GM18511 (cell line): ENCODE data around the gene RASEF.
"Not testable (repeated sequence)": the region's sequence is repeated elsewhere in the genome, so short reads cannot be mapped to it uniquely, and the experiment has no call there.

Experiments
- ATAC-seq: cut with Tn5 transposase; IDR thresholded peaks from one replicate; pipeline ENCODE4 v1.9.1; 2021; ENCODE audit warnings: mild to moderate bottlenecking, moderate library complexity; ENCODE audit not compliant: unreplicated experiment

Gene RASEF

DNA sequence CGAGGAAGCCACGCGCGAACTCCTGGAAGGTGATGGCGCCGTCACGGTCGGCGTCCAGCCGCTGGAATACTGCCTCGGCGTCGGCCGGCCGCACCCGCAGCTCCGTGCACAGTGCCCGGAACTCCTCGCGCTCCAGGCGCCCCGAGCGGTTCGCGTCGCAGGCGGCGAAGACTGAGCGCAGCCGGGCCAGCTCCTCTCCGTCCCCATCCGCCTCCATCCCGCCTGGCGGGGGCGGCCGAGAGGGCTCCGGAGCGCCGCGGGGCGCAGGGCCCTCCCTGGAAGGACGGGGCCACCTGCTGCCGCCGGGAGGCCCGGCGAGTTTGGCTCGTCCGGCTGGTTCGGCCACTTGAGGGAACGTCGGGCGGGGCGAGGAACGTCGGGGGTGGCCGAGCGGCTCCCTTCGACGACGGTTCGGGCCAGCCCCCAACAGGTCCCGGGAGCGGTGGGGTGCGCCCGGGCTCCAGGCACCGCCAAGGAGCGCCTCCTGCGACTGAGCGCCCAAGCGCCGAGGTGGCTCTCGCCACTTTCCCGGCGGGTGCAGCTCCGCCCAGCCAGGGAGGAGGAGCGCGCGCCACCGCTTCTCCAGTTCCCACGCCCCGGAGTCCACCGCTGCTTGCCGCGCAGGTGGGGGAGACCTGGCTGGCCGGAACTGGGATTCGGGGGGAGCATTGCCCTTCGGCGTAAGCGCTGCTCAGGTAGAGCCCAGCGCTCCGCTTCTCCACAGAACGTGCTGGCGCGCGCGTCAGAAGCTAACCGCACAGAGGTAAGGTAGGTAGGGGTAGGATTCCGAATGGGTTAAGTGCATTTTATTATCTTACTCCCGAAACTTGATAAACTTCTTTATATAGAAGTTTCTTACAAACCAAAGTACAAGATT is at the start of gene RASEF:
Gene RASEF (minus strand): TSS at position 492 of the 877 bp plus-strand sequence. CDS start 275 bp downstream, at position 217.
- ATAC-seq = no peak

DNA sequence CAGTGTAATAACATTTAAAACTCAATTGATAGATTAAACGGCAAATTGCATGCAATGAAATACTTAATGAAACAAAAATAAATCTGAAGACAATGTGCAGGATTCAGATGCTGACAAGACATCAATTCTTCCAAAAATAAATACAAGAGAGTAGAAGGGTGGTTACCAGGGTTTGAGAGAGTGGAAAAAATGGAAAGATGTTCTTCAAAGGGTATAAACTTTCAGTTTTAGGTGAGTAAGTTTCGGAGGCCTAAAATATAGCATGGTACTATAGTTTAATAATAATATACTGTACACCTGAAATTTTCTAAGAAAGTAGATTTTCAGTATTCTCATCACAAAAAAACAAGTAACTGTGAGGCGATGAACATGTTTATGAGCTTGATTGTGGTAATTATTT is 48.2 kb upstream of the RASEF start:
- ATAC-seq = no peak

GRCh38 chr9:83109296-83109695 is 46.4 kb upstream of the RASEF start:
- no peak for ATAC-seq

DNA sequence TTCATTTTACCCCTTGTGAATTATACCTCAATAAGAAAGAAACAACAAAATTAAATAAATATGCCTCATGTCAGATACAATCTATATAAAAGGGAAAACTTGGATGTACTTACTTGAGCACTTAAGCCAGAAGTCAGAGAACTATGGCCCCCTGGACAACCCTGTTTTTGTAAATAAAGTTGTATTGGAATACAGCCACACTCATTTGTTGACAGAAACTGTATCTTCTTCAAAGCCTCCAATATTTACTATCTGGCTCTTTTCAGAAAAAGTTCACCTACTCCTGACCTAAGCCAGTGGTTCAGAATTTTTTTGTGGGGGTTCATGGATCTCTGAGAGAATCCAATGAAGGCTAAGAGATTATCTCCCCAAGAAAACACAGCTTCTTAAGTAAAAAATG is 45.3 kb upstream of the RASEF start:
- no peak for ATAC-seq

DNA sequence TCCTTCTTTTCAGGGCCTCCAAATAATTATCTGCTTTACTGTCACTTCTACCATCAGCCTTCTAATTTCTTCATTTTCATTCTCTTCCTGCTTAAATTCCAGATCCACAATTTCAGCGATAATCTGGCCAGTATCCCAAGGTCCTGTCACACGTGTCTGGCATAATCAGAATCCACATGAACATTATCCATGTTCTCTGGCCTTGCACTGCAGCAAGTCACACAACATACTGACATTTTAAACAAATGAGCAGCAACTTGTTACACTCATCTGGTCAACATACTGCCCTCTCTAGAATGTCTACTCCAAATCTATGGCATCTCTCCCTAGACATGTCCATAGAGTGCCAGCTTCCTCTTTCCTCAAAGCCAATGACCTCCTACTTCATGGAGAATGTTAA is 43.8 kb upstream of the RASEF start:
- no peak for ATAC-seq

DNA sequence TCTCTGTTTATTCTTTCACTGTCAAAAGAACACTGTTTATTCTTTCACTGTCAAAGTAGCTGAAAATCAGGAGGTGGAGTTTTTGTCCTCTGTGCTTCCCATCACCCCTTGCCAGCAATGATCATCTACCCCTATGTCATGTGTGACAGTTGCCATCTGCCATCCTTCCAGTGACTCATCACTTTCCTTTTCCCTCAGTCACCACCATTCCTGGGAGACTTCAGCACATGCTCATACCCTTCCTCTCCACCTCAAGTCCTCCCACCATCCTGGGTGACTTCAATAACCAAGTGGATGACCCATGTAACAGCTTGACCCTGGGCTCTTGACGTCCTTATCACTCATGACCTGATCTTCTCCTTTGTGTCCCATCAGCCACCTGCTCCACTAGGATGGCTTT is 43.3 kb upstream of the RASEF start:
- no peak for ATAC-seq

DNA sequence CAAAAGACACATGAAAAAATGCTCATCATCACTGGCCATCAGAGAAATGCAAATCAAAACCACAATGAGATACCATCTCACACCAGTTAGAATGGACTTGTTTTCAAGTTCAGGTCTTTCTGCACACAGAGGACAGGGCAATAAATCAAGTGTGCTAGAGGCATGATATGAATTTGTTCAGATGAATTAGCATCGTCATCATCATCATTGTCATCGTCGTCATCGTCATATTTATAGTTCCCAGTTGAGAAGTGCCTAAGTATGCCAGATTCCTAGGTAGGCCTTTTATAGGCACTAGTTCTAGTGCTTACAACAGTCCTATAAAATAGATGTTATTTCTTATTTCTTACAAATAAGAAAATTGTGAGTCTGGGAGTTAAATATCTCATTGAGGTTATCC is 34.7 kb upstream of the RASEF start:
- ATAC-seq = no peak

GRCh38 chr9:83093311-83093710 is 30.4 kb upstream of the RASEF start:
- not testable (repeated sequence) for ATAC-seq

DNA sequence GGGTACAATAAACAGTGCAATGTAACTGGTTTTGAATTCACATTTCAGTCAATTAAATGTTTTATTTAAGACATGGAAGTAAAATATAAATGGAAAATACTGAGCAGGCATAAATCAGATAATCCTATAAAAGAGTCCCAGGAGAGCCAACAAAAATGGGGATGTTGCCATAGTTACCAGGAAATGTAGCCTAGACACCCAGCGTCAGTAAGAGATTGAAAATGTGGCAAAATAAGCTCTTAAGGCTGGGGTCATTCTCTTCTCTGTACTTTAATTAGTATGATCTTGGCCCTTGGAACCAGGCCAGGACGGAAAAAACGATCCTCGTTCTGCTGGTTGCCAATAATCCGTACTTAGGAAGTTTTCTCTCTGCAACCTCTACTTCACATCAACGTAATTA is 18.9 kb upstream of the RASEF start:
- ATAC-seq = no peak

GRCh38 chr9:83081010-83081409 is 18.1 kb upstream of the RASEF start:
- ATAC-seq = no peak

DNA sequence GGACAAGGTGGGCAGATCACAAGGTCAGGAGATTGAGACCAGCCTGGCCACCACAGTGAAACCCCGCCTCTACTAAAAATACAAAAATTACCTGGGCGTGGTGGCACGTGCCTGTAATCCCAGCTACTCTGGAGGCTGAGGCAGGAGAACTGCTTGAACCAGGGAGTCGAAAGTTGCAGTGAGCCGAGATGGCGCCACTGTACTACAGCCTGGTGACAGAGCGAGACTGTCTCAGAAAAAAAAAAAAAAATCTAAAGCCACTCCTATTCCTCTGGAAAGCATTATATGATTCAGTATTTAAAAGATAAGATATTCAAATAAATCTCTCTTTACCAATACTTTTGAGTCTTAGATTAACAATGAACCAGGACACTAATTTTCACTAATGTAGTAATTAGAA is 13.0 kb upstream of the RASEF start:
- not testable (repeated sequence) for ATAC-seq

DNA sequence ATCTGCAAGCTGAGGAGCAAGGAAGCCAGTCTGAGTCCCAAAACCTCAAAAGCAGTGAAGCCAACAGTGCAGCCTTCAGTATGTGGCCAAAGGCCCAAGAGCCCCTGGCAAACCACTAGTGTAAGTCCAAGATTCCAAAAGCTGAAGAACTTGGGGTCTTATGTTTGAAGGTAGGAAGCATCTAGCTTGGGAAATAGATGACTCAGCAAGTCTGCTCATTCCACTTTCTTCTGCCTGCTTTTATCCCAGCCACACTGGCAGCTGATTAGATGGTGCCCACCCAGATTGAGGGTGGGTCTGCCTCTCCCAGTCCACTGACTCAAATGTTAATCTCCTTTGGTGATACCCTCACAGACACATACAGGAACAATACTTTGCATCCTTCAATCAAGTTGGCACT is 9.6 kb upstream of the RASEF start:
- not testable (repeated sequence) for ATAC-seq

- no peak for ATAC-seq
These were observed 8.7 kb upstream of the RASEF start for GRCh38 chr9:83071626-83072025.

DNA sequence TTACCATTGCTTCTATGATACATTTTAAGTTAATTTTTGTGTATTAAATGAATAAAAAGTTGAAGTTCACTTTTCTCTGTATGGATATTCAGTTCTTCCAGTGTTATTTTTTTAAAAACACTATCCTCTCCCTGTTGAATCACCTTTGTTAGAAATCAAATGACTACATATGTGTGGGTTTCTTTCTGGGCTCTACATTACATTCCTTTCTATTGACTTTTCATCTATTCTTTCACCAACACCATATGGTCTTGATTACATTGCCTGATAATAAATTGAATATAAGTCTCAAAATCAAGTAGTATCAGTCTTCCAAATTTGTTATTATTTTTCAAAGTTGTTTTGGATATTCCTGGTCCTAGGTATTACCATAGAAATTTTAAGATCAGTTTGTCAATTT is 7.3 kb upstream of the RASEF start:
- ATAC-seq = no peak

DNA sequence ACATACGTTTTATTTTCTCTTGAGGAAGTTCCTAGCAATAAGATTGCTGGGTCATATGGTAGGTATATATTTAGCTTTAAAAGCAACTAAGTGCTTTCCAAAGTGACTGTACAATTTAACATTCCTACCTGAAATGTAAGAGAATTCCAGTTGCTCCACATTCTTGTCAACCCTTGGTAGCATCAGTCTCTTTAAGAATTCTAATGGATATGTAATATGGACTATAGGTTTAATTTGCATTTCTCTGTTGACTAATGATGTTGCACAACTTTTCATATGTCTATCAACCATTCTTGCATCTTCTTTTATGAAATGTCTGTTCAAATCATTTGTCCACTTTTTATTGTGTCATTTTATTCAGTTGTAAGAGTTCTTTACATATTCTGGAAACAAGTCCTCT is 6.7 kb upstream of the RASEF start:
- no peak for ATAC-seq

DNA sequence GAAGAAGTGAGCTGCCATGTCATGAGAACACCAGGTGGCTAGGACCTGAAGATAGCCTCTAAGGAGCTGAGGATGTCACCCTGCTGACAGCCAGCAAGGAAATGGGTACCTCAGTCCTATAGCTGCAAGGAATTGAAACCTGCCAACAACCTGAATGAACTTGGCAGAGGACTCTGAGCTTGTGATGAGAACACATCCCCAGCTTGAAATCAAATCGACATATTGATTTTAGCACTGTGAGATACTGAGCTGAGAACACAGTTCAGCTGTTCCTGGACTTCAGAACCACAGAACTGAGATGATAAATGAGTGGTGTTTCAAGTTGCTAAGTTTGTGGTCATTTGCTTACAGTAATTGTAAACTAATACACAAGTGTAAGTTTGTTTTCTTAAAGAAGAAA is 5.5 kb upstream of the RASEF start:
- no peak for ATAC-seq

- no peak for ATAC-seq
These were observed 4.6 kb upstream of the RASEF start for GRCh38 chr9:83067579-83067978.

DNA sequence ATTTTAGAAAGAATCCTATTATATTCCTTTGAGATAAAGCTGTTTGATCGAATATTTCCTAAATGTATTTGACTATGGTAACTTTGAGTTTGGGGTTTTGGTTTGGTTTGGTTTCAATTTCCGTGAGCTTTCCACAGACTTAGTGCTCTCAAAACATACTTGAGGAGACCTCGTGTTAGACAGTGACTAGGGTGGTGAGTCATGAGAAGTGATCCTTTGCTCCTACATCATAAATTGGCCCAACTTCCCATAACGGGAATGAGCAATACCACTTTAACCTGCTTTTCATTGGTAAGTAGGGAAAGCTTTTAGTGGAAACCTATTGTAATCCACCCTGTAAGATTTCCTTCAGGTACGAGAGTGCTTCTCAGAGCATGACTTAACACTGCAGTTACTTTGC is 3.8 kb upstream of the RASEF start:
- no peak for ATAC-seq

- no peak for ATAC-seq
These were observed 2.3 kb upstream of the RASEF start for GRCh38 chr9:83065233-83065632.

- ATAC-seq = no peak
These were observed 822 bp downstream of the RASEF start for GRCh38 chr9:83061990-83062650.

- ATAC-seq = no peak
These were observed 1.9 kb downstream of the RASEF start for GRCh38 chr9:83061036-83061435.

GRCh38 chr9:83060556-83060955 is 2.4 kb downstream of the RASEF start:
- ATAC-seq = no peak
